Spleen (tissue), 7 donors: ENCODE data around the gene PTPN11.

Source experiments
- CTCF ChIP-seq, 11 experiments: fragments of 200-600 bp in 7 of 11; fragments of 450-650 bp in 4 of 11; sonication (generic) in 4 of 11; IDR thresholded peaks in 8 of 11; conservative IDR thresholded peaks in 3 of 11; 1 replicate in 7 of 11; 2 replicates in 4 of 11; pipeline versions ENCODE4 v1.4.0 to v1.8.0; 2016 to 2021; ENCODE audit warnings: antibody characterized with exemption in 11 of 11, inconsistent platforms in 4 of 11, mild to moderate bottlenecking in 1 of 11
- POLR2A ChIP-seq, 3 donors: fragments of 450-650 bp; IDR thresholded peaks; one replicate each; pipeline ENCODE4 v1.5.1; 2017; ENCODE audit warnings: antibody characterized with exemption in 3 of 3, mild to moderate bottlenecking in 1 of 3
- POLR2AphosphoS5 ChIP-seq, 3 donors: sonication (generic); formaldehyde crosslinking; IDR thresholded peaks; one replicate each; pipeline ENCODE4 v1.5.1; 2017; ENCODE audit warnings: antibody characterized with exemption in 3 of 3
- donor health status: DM: no; HTN: no; CAD: no; lungs with moderate emphysema.
- donor health status: DM: no; HTN: no; CAD: no.
- donor health status: DM: no; HTN: no; CAD: no.

- TF ChIP-seq CTCF (IDR thresholded peaks at IDR 0.05 in 8 of 11, conservative IDR thresholded peaks at IDR 0.05 in 3 of 11) (no peak), POLR2A (IDR thresholded peaks at IDR 0.05) (no peak), POLR2AphosphoS5 (IDR thresholded peaks at IDR 0.05) (no peak)
Measured at GRCh38 chr12:112422531-112422930, 3.8 kb downstream of the PTPN11 start.
